HG02870 (cell line): ENCODE measurements around the gene AKNAD1.
"Not testable (repeated sequence)": the region's sequence is repeated elsewhere in the genome, so short reads cannot be mapped to it uniquely, and the experiment has no call there.

ENCODE experiments used
- ATAC-seq: cut with Tn5 transposase; IDR thresholded peaks from one replicate; pipeline ENCODE4 v1.9.1; 2021; ENCODE audit warnings: mild to moderate bottlenecking, moderate library complexity; ENCODE audit not compliant: unreplicated experiment

AKNAD1 gene

GRCh38 chr1:108792420-108792819, 64.5 kb downstream of the AKNAD1 start:
- ATAC-seq = no peak

- ATAC-seq = no peak
Observed at GRCh38 chr1:108791790-108792189, 65.1 kb downstream of the AKNAD1 start.

GRCh38 chr1:108785880-108786279, 71.0 kb downstream of the AKNAD1 start:
- ATAC-seq = no peak

GRCh38 chr1:108785264-108785663, 71.6 kb downstream of the AKNAD1 start:
- no peak for ATAC-seq

GRCh38 chr1:108781575-108781944, 75.3 kb downstream of the AKNAD1 start:
- not testable (repeated sequence) for ATAC-seq

- no peak for ATAC-seq
Observed at GRCh38 chr1:108780937-108781574, 75.8 kb downstream of the AKNAD1 start.

GRCh38 chr1:108779455-108779854, 77.4 kb downstream of the AKNAD1 start:
- no peak for ATAC-seq

- no peak for ATAC-seq
Observed at GRCh38 chr1:108777839-108778238, 79.1 kb downstream of the AKNAD1 start.

- no peak for ATAC-seq
Observed at GRCh38 chr1:108767708-108768107, 89.2 kb downstream of the AKNAD1 start.

- no peak for ATAC-seq
Observed at GRCh38 chr1:108767115-108767514, 89.8 kb downstream of the AKNAD1 start.
